ENCODE measurements around the gene WDR87. TPM values are rescaled to one million over a fixed set of nuclear protein-coding genes. Genes with fewer than 3 reads are reported as not detected.

Gene WDR87
- total and polyA plus RNA-seq, 4 donors, result not detected

DNA sequence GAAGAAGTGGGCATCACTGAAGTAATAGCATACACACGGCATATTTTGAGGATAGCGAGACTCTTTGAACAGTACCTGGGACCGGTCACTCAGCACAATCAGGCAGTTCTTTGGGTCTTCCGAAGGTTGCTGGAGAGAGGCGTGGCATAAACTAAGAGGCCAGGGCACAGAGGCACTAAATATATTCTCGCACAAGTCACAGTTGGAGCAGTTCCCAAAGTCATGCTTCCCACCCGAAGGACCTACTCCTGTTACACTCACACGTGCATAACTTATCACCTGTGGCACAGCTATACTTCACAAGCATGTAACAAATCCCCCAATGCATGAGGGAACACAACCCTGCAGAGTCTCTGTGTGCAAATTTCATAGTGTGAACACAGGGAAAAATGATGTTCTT is 10.2 kb downstream of the WDR87 start:
- H3K27ac ChIP-seq (ENCODE audit: low read depth in 1 of 2, low read length in 2 of 2), result no peak overlapping the region
- H3K4me3 ChIP-seq (ENCODE audit: low read depth in 1 of 3, low read length in 3 of 3), result no peak overlapping the region
- no peak for DNase-seq (ENCODE audit: low spot score)
- no peaks in the 10 kb centered on the region for H3K4me1 ChIP-seq (ENCODE audit: control insufficient read depth in 4 of 4, insufficient read depth in 4 of 4, low read length in 3 of 4)
- TF ChIP-seq, protein P1, sequence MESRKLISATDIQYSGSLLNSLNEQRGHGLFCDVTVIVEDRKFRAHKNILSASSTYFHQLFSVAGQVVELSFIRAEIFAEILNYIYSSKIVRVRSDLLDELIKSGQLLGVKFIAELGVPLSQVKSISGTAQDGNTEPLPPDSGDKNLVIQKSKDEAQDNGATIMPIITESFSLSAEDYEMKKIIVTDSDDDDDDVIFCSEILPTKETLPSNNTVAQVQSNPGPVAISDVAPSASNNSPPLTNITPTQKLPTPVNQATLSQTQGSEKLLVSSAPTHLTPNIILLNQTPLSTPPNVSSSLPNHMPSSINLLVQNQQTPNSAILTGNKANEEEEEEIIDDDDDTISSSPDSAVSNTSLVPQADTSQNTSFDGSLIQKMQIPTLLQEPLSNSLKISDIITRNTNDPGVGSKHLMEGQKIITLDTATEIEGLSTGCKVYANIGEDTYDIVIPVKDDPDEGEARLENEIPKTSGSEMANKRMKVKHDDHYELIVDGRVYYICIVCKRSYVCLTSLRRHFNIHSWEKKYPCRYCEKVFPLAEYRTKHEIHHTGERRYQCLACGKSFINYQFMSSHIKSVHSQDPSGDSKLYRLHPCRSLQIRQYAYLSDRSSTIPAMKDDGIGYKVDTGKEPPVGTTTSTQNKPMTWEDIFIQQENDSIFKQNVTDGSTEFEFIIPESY (IDR thresholded peaks at IDR 0.05), result no peak
- TF ChIP-seq FOXA1 (IDR thresholded peaks at IDR 0.05) (no peak), GABPA (IDR thresholded peaks at IDR 0.05 in 1 of 2, conservative IDR thresholded peaks at IDR 0.05 in 1 of 2) (no peak), YY1 (IDR thresholded peaks at IDR 0.05) (no peak), FOXA2 (IDR thresholded peaks at IDR 0.05) (no peak)
- TF ChIP-seq, protein P2, sequence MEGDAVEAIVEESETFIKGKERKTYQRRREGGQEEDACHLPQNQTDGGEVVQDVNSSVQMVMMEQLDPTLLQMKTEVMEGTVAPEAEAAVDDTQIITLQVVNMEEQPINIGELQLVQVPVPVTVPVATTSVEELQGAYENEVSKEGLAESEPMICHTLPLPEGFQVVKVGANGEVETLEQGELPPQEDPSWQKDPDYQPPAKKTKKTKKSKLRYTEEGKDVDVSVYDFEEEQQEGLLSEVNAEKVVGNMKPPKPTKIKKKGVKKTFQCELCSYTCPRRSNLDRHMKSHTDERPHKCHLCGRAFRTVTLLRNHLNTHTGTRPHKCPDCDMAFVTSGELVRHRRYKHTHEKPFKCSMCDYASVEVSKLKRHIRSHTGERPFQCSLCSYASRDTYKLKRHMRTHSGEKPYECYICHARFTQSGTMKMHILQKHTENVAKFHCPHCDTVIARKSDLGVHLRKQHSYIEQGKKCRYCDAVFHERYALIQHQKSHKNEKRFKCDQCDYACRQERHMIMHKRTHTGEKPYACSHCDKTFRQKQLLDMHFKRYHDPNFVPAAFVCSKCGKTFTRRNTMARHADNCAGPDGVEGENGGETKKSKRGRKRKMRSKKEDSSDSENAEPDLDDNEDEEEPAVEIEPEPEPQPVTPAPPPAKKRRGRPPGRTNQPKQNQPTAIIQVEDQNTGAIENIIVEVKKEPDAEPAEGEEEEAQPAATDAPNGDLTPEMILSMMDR (IDR thresholded peaks at IDR 0.05; ENCODE audit: low read depth, low read length, missing input control), result no peak
- H3K36me3 ChIP-seq (ENCODE audit: control insufficient read depth in 4 of 4, insufficient read depth in 3 of 4, low read depth in 1 of 4, low read length in 3 of 4), result no peaks in the 10 kb centered on the region
- H3K9me3 ChIP-seq (ENCODE audit: control insufficient read depth in 4 of 4, low read length in 3 of 4), result no peaks in the 10 kb centered on the region
- 84% methylated on average over 8 of the region's 8 CpGs for WGBS
- H3K27me3 ChIP-seq (ENCODE audit: control insufficient read depth in 4 of 4, insufficient read depth in 4 of 4, low read length in 3 of 4), result peaks cover 0 to 2% (median 0%) of the 10 kb centered on the region in 4 donors
- no peak overlapping the region for H3K9ac ChIP-seq (ENCODE audit: low read depth in 1 of 2, low read length in 2 of 2)

DNA sequence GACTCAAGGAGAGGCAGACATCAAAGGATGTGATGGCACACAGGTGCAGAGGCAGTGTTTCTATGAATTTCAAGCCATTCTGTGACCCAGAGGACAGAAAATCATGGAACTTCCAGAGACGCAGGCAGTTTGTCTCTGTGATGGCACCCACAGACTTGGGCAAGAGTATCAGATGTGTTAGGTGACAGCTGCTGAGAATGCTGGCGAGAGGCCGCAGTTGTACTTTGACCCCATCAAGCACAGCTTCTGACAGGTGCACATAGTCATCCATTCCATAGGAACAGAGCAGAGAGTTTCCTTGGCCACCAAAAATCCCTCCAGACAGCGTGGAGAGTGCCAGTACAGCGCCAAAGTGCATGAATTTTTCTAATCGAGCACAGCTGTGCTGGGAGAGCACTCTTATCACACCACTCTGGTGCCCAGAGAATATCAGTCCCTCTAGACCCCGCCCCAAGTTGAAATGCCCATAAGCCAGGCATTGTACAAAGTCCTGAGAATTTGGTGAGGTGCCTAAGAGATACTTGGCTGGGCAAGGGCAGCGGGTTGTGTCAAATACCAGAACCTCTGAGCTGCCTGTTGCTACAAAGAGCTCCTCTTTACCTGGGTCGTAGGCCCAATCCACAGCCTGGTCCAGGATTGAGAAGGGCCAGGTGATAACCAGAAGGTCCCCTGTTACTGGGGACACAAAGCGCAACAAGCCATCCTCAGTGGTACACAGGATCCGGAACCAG is 12.4 kb downstream of the WDR87 start:
- no peaks in the 10 kb centered on the region for H3K36me3 ChIP-seq (ENCODE audit: control insufficient read depth in 4 of 4, insufficient read depth in 3 of 4, low read depth in 1 of 4, low read length in 3 of 4)
- H3K4me3 ChIP-seq (ENCODE audit: low read depth in 1 of 3, low read length in 3 of 3), result no peak overlapping the region
- no peak overlapping the region for H3K27ac ChIP-seq (ENCODE audit: low read depth in 1 of 2, low read length in 2 of 2)
- no peaks in the 10 kb centered on the region for H3K4me1 ChIP-seq (ENCODE audit: control insufficient read depth in 4 of 4, insufficient read depth in 4 of 4, low read length in 3 of 4)
- H3K9ac ChIP-seq (ENCODE audit: low read depth in 1 of 2, low read length in 2 of 2), result no peak overlapping the region
- peaks cover 0 to 2% (median 1%) of the 10 kb centered on the region in 4 donors for H3K27me3 ChIP-seq (ENCODE audit: control insufficient read depth in 4 of 4, insufficient read depth in 4 of 4, low read length in 3 of 4)
- no peak for DNase-seq (ENCODE audit: low spot score)
- peaks cover 0 to under 1% (median 0%) of the 10 kb centered on the region in 4 donors for H3K9me3 ChIP-seq (ENCODE audit: control insufficient read depth in 4 of 4, low read length in 3 of 4)
- no peak for TF ChIP-seq EGR1 (IDR thresholded peaks at IDR 0.05; ENCODE audit: low read depth in 2 of 2)
- TF ChIP-seq JUND (IDR thresholded peaks at IDR 0.05), result no peak
- TF ChIP-seq, protein P3, sequence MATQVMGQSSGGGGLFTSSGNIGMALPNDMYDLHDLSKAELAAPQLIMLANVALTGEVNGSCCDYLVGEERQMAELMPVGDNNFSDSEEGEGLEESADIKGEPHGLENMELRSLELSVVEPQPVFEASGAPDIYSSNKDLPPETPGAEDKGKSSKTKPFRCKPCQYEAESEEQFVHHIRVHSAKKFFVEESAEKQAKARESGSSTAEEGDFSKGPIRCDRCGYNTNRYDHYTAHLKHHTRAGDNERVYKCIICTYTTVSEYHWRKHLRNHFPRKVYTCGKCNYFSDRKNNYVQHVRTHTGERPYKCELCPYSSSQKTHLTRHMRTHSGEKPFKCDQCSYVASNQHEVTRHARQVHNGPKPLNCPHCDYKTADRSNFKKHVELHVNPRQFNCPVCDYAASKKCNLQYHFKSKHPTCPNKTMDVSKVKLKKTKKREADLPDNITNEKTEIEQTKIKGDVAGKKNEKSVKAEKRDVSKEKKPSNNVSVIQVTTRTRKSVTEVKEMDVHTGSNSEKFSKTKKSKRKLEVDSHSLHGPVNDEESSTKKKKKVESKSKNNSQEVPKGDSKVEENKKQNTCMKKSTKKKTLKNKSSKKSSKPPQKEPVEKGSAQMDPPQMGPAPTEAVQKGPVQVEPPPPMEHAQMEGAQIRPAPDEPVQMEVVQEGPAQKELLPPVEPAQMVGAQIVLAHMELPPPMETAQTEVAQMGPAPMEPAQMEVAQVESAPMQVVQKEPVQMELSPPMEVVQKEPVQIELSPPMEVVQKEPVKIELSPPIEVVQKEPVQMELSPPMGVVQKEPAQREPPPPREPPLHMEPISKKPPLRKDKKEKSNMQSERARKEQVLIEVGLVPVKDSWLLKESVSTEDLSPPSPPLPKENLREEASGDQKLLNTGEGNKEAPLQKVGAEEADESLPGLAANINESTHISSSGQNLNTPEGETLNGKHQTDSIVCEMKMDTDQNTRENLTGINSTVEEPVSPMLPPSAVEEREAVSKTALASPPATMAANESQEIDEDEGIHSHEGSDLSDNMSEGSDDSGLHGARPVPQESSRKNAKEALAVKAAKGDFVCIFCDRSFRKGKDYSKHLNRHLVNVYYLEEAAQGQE (IDR thresholded peaks at IDR 0.05), result no peak
- no peak for TF ChIP-seq HNF4A (conservative IDR thresholded peaks at IDR 0.05)
- no peak for TF ChIP-seq HNF4G (IDR thresholded peaks at IDR 0.05)
- no peak for TF ChIP-seq NR2F2 (IDR thresholded peaks at IDR 0.05)
- TF ChIP-seq, protein P4, sequence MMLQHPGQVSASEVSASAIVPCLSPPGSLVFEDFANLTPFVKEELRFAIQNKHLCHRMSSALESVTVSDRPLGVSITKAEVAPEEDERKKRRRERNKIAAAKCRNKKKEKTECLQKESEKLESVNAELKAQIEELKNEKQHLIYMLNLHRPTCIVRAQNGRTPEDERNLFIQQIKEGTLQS (IDR thresholded peaks at IDR 0.05), result no peak
- TF ChIP-seq FOXA1 (IDR thresholded peaks at IDR 0.05), result no peak
- no peak for TF ChIP-seq RXRA (IDR thresholded peaks at IDR 0.05)
- no peak for TF ChIP-seq YY1 (IDR thresholded peaks at IDR 0.05)
- 78% methylated on average over 11 of the region's 11 CpGs for WGBS
